HG03095 (cell line): ENCODE measurements around the gene ROBO2.

Source experiments
- ATAC-seq: cut with Tn5 transposase; IDR thresholded peaks from one replicate; pipeline ENCODE4 v1.9.1; 2021; ENCODE audit warnings: moderate library complexity; ENCODE audit not compliant: unreplicated experiment

The ROBO2 gene, protein sequence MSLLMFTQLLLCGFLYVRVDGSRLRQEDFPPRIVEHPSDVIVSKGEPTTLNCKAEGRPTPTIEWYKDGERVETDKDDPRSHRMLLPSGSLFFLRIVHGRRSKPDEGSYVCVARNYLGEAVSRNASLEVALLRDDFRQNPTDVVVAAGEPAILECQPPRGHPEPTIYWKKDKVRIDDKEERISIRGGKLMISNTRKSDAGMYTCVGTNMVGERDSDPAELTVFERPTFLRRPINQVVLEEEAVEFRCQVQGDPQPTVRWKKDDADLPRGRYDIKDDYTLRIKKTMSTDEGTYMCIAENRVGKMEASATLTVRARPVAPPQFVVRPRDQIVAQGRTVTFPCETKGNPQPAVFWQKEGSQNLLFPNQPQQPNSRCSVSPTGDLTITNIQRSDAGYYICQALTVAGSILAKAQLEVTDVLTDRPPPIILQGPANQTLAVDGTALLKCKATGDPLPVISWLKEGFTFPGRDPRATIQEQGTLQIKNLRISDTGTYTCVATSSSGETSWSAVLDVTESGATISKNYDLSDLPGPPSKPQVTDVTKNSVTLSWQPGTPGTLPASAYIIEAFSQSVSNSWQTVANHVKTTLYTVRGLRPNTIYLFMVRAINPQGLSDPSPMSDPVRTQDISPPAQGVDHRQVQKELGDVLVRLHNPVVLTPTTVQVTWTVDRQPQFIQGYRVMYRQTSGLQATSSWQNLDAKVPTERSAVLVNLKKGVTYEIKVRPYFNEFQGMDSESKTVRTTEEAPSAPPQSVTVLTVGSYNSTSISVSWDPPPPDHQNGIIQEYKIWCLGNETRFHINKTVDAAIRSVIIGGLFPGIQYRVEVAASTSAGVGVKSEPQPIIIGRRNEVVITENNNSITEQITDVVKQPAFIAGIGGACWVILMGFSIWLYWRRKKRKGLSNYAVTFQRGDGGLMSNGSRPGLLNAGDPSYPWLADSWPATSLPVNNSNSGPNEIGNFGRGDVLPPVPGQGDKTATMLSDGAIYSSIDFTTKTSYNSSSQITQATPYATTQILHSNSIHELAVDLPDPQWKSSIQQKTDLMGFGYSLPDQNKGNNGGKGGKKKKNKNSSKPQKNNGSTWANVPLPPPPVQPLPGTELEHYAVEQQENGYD (N-terminal part only)

DNA sequence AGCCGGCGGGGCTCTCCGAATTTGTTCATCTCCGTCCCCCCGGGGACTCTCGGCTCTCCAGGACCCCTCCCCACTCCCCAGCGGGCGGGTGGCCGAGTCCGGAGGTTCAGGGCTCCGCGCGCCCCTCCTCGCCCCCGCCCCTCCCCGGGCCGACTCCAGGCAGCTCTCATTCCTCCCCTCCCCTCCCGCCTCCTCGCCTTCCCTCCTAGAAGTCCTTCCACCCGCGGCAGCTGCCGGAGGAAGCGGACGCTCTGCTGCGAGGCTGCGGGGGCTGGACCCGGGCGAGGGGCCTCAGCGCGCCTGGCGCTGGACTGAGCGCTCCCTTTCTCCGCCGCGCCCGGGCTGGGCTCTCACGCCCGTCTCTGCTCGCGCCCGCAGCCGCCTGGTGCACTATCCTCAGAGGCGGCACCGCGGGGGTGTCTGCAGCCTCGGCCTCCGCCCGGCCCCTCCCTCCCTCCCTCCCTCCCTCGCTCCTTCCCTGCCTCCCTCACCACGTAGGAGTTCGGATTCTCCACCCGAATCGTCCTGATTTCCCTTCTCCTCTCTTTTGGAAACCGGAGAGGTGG lies at the start of gene ROBO2:
Gene ROBO2 (plus strand): TSS at position 494 of the 566 bp plus-strand sequence. CDS start 687 bp downstream, outside the sequence.
- ATAC-seq, result no peak

DNA sequence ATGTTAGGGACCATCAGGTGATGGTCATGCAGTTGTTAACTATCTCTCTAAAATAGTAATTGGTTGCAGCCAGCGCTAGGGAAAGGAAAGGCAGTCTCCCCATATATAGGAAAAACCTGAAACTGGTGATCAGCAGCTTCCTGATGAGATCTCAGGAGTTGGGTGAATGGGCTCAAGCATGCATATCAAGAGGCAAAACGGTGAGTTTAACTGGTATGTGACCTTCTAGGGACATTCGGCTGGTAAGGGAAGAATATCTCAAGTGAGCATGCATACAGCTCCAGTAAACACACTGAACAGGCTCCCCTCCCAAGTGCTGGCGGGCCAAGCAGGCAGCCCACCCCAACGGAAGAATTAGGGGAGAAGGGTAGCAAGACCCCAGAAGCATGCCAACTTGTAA lies 49.3 kb upstream of the ROBO2 start:
- no peak for ATAC-seq

DNA sequence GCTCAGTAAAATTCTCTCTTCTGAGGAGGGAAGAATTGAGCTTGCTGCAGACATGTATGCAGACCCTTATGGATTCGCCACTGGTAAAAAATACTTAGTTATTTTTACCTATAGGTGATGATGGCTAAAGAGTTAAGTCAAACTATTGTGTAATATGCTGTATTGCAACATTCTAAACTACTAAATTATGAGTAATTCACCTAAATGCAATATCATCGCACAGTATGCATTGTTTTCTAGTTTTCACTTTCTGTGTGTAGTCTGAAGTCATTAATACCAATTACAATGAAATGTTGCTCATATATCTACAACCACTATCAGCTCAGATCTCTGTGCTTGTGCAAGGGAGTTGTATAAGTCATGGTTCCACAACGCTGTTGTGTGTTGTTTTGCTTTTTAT lies 48.7 kb upstream of the ROBO2 start:
- no peak for ATAC-seq

DNA sequence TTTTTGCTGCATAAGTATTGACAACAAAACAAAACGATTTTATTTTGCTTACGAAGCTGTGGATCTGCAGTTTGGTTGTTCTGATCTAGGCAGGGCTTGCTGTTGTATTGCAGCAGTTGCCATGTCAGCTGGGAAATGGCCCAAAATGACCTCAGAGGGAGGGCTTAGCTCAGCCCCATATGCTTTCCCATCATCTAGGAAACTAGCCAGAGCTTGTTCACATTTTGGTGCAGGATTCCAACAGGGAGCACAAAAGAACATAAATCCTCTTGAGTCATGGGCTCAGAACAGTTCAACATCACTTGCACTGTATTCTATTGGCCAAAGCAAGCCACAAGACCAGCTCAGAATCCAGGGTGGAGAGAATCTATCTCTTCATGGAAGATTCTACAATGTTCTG lies 42.2 kb upstream of the ROBO2 start:
- no peak for ATAC-seq

DNA sequence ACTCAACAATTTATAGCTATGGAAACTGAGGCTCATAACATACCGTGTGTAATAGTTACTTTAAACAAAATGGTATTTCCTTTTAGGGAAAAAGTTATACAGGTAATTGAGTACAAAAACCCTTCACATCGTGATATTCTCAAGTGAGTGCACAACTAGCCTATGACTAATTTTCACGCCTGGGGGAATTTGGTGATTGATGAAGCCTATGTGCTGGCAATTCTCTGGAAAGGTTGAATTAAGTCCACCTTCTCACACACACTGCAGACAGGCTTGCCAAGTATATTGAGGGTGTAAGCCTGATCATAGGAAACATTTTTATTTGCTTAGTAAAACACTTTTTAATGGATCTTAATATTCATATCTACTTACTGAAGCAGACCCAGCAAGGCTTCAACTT lies 41.3 kb upstream of the ROBO2 start:
- ATAC-seq, result no peak

DNA sequence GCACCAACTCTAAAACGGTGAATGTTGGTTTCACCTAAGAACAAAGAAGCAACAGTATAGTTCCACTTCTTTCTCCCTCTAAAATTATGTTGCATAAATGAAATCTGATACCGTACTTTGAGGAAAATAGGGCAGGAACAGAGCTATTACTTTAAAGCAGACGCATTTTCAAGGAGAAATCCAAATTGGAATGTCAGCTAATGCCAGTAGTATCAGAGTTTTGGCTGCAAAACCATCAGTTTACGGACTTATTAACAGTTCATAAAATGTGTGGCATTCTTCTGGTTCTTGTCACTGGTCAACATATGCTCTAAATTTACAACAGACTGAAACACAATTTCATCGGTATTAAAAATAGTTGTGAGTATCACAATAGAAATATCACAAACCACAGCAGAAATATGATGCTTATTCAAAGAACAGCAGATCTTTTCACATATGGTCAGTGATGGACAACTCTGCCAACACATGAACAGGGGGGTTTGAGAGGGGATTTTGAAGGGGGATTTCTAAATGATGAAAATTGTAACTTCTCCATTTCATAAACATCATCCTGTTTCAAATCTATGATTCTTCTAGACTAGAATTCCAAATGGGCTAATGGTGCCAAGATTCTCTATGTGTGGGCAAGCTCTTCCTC lies 38.7 kb upstream of the ROBO2 start:
- no peak for ATAC-seq

DNA sequence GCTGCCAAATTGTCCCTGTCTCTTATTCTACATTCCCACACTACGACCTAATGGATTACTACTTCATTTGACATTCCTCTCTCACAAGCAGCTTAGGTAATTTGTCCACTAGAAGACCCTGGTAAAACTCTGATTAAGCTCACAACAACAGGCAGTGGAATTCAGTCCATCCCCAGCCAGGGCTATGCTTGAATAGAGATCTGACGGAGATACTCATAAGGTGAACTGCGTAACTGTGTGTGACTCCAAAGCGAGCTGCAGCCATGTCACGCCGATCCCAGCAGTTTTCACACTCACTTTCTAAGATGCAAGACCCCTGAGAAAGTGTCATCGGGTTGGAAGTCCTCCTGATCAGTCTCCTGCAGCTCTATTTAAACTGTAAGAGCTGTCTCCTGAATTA lies 25.7 kb upstream of the ROBO2 start:
- ATAC-seq, result no peak

DNA sequence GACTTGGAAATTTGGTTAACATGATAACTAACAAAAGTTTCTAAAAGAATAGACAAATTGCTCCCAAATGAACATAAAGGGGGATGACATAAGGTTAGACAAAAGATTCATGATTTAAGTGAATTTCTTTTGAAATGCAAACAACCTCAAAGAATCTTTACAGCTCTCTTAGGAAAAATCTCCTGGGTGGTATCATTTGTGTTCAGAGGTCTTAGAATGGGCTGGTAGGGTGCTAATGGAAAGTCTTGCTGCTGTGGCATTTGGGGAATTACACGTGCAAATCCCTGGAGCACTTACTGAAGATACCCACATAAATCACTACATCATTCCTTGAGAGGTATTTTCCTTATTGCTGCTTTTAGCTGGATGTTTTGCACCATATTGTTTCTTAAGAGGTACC lies 14.4 kb upstream of the ROBO2 start:
- no peak for ATAC-seq

DNA sequence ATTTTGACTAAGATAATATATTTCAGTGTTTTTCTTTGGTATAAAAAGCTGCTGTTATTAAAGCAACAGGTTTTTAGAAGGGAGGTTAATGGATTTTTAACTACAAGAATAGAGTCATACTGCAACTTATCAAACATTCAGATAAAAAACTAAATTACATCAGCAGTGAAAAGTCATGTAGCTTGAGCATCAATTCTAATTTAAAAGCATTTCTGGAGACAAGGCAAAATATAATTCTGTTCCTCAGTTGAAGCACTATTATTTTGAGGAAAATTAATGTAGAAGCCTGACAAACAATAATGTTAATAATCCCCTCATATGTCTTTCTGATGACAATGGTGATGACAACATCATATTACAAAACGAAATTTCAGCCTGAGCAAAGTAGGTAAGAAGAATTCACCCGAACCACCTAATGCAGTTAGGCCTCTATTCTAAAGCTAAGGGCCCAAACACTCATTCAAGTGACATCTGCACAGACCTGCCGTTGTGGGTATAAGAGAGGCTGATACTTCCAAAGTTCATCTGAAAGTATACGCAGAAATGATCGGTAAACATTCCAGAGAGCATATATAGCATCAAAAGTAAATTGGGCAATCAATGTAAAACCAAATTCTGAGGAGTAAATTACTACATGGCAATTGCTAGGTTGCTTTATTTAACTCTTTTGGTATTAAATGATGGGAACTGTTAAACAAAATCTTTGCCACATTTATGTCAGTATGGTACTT lies 12.8 kb upstream of the ROBO2 start:
- no peak for ATAC-seq

DNA sequence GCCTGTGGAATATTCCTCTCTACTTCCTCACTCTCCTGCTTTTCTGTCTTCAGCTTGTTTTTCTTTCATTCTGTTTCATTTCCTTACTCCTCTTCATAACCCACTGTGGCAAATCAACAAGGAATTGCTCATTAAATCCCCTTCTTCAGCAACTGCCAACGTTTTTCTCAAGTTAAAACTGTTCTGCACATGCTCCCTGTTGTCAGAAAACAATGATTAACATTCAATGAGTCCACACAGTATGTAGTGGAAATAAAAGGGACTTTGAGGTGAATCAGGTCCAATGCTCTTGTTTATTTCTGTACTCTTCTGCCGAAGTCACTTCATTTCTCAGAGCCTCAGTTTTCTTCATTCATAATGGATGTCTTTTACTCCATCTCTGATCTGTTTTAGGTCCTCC lies 11.9 kb upstream of the ROBO2 start:
- ATAC-seq, result no peak

DNA sequence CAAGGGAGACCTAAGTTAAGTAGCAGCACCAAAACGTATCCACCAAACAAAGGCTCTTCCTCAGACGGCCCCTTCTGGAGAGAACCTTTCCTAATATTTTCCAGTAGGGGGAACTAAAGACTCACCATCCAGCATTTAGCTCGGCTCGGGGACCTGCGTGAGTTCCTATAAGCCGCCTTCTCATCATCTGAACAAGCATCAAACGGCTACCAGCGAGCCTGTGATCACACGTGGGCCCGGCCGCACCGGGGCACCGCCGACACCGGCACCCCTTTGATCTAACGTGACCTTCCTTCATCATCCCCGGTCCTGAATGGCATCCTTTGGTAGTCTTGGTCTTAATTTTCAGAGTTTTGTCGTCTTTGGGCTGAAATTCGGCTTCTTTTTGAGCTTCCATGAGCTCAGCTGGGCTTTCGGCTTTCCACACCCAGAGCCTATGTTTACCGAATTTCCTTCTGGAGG lies 1.4 kb upstream of the ROBO2 start:
- no peak for ATAC-seq

DNA sequence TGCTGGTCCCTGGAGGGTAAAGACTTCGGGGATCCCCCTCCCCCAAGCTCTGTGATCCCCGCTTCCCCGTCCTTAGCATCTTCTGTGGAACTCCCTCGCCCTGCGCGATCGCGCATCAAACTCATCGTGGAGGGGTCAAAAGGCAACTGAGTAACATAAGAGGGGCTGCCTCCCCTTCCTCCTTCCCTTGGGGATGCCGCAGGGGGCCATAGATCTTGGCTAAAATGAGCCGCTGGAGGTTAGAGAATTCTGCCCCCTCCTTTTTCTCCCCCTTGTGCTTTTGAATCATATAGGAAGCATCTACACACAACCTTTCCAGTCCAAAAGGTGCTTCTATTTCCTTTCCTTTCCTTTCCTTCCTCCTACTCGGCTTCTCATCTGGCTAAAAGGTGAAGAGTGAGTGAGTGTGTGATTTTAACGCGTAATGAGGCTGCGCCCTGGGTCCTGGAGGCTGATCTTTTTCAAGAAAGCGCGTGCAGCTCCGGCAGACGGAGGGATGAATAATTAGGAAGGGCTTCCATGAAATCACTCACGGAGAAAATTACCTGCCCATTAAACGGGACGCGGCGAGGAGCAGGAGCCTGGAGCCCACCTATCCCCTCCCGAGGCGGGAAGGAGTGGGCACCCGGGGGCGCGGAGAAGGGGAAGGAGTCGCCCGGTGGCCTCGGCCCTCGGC lies 831 bp upstream of the ROBO2 start:
- no peak for ATAC-seq

DNA sequence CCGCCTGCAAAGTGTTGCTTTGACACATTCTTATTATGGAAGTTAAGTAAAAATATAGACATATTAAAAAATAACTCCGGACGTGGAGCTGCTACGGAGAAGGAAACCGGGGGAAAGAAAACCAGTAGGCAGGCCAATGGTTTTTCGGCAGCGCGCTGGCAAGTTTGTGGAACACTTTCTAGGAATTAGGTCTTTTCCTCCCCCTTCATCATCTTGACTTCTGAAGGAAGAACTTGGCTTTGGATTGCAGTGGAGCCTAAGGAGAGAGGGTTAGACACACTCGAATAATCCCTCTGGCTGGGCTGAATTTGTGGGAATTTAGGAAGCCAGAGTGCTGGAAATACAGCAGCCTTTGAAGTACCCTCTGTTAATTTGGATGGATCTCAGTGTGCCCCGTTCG lies 317 bp downstream of the ROBO2 start:
- no peak for ATAC-seq

DNA sequence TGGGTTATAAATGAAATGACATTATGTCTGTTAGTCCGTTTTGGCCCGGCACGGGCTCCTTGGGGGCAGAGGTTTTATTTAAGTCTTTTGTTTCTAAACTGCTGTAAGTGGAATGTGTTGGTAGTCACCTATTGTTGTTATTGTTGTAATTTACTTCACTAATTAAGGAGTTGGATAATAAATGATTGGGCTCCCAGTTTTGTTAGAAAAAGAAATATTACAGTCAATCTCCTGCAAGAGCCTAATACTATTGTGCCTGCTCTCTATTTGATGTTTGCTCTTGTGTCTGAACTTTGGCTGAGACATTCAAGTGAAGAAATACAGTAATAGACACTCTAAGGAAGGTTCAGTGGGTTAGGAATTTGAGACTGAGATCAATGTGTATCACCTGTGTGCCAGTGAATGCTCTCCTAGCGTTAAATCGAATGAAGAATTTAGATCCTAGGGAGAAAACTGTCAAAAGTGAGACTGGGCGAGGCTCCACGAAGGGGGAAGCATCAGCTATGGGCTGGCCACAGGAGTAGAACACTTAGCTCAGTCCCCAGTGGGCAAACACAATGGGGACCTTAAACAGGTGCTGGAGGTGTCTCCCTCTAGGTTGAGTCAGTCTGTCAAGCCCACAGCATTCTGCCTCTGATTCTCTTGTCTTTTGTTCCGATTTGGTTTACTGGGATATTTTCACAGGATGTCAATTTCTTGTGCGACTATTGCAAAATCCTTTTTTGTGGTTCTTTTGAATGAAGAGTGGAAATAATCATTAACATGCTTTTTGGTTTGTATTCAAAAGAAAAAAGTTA lies 1.2 kb downstream of the ROBO2 start:
- ATAC-seq, result no peak

DNA sequence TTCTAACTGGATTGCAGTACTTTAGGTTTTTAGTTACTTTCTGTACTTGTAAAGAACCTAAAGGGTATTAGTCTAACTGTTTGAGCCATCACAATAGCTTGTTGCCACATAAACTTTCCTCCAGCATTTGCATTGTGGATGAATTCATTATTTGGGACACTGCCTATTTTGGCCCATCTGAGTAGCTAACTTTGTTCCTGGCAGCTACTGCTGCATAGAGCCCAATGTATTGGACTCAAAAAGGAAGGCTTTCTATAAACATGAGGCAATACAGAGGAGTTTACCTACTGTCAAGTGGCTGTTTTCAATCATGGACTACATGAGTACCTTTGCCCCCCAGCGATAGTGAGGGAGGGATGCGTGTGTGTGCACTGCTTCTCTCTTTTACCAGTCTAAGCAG lies 1.9 kb downstream of the ROBO2 start:
- ATAC-seq, result no peak

DNA sequence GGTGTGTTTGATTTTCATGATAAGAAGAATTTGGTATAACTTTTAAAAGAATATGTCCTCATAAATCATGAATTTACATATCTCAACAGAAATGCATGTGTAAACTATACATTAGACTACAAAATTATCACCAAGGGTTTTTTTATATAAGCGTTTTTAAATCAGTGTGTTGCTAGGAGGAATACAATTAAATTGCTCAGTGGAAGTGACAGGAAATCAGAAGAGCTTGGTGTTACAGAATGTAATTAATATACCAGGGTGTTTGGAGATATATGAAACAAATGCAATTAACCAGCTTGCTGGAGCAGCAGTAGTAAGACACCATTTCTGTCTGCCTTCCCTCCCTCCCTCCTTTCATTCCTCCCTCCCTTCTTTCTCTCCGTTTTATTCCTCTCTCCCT lies 2.4 kb downstream of the ROBO2 start:
- no peak for ATAC-seq

DNA sequence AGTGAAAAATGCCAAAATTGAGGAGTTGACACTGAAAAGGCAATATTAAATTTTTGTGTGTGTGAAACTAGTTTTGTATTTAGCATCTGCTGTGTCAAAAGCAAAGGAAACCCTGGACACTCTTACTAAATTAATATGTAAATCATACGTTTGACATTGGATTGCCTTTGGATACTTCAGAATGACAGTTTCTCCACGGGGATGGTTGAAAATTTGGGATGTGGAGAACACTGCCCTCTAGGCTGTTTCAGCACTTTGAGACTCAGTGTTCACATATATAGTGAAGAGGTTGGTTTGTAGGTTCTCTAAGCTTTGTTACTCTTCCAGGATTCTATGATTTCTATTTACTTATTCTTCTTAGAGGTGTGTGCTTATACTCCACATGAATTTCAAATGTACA lies 3.0 kb downstream of the ROBO2 start:
- no peak for ATAC-seq

DNA sequence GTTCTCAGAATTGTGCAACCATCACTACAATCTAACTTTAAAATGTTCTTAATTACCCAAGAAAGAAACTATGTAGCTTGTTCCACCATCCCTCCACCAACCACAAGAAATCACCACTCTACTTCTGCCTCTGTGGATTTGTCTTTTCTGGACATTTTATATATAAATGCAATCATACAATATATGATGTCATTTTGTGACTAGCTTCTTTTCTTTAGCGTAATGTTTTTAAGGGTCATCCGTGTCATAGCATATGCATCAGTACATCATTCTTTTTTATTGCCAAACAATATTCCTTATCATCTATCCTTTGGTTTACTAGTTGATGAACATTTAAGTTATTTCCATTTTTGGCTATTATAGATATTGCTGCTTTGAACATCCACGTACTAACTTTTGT lies 5.8 kb downstream of the ROBO2 start:
- no peak for ATAC-seq

DNA sequence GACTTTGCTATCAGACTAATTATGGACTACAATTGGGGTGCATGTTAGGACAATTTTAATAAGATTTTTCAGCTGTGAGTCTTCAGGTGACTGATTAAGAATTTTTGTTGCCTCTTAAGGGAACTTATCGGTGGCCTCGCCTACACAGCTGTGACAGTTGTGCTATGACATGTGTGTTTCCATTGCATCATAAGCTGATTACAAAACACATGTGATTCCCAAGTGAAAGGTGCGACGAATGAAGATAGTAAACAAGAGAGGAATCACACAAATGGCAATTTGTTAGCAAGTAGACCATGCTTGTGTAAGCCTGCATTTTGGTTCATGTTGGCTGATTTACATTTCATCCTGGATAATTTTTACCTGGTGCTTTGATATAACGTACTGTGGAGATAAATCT lies 8.3 kb downstream of the ROBO2 start:
- no peak for ATAC-seq
